ENCODE data around the gene RAPGEF6. TPM values are rescaled to one million over a fixed set of nuclear protein-coding genes. Genes with fewer than 3 reads are reported as not detected.

Gene RAPGEF6
- polyA plus RNA-seq, 4 donors: 13.5 to 18.5 (median 15.4) TPM

DNA sequence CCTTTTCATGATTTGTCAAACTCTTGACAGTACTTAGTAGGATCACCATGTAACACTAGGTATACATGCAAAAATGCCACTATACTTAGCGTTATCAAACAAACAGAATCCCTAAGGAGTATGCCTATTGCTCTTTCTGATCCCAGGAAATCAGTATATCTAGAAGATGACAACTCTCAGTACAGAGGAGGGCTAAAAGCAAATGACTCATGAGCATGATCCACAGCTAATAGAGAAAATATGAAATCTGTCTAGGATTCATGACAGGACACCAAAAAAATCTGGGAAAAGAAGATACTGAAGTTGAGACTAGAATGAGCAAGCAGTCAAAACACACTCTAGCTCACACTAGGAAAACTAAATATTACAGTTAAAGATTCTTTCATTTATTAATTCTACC is 89.2 kb downstream of the RAPGEF6 start:
- no peak for DNase-seq (ENCODE audit: low read depth in 4 of 4, low spot score in 2 of 4)

DNA sequence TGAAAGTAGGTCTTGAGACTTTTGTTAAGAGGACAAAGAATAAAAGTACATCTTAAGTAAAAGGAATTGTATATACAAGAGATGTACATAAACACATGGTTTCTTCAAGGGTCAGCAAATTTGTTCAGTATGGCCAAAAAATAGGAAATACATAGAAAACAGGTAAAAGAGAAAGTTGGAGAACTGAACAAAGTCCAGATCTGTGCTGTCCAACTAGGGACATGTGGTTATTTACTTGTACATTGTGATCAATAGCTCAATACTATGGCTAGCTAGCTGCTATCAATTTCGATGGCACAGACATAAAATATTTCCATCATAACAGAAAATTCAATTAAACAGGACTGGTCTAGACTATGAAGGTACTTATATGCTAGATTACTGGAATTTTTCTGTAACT is 92.3 kb downstream of the RAPGEF6 start:
- DNase-seq (ENCODE audit: low read depth in 4 of 4, low spot score in 2 of 4): no peak

GRCh38 chr5:131541762-131542161 is 93.3 kb downstream of the RAPGEF6 start:
- no peak for DNase-seq (ENCODE audit: low read depth in 4 of 4, low spot score in 2 of 4)

- no peak for DNase-seq (ENCODE audit: low read depth in 4 of 4, low spot score in 2 of 4)
These were observed 94.0 kb downstream of the RAPGEF6 start for GRCh38 chr5:131541071-131541470.

DNA sequence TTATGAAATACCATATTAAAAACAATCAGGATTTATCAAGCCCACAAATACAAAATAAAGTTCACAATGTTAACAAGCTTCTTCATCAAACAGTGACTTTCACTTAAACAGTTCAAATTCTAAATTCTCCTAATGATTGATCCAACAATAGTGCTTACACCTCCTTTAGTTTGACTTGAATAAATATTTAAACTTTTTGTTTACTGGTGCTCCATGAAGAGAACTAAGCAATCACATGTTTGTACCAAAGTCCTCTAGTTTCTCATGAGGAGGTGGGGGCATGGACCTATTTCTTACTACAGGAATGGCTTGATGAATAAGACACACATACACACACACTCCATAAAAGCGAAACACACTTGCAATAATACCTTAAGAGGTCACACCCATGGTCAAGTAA is 95.8 kb downstream of the RAPGEF6 start:
- no peak for DNase-seq (ENCODE audit: low read depth in 4 of 4, low spot score in 2 of 4)

DNA sequence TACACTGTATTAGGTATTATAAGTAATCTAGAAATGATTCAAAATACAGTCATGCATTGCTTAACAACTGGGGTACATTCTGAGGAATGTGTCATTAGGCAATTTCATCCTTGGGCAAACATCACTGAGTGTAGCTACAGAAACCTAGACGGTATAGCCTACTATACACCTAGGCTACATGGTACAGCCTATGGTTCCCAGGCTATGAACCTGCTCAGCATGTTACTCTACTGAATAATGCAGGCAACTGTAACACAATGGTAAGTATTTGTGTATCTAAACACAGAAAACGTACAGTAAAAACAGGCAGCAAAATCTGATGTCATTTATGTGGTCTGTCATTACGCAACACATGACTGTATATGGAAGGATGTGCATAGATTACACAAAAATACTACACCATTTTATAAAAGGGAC is 96.8 kb downstream of the RAPGEF6 start:
- no peak for DNase-seq (ENCODE audit: low read depth in 4 of 4, low spot score in 2 of 4)

DNA sequence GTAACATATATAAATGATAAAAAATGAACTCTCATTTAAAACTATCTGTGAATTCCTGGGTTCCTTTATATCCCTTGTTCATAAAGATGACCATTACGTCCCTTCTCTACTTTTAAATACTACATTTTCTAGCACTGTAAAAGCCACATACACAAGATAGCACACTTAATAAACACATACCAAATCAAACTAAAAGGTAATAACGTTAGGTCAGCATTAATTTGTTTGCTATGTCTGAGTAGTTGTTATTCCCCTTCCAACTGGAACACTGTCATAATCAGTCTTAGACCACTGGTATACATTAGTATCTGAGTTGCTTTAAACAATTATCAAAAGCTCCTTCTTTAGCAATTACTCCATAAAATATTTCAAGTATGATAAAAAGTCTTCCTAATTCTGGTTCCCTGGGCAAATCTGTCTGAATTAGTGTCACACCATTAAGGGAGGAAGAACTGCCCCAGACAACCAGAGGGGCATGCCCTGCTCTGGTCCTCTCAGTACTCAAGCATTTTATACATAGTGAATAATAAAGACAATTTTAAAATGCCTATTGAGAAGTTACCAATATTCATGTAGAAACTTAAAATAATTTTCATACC is 98.1 kb downstream of the RAPGEF6 start:
- no peak for DNase-seq (ENCODE audit: low read depth in 4 of 4, low spot score in 2 of 4)

DNA sequence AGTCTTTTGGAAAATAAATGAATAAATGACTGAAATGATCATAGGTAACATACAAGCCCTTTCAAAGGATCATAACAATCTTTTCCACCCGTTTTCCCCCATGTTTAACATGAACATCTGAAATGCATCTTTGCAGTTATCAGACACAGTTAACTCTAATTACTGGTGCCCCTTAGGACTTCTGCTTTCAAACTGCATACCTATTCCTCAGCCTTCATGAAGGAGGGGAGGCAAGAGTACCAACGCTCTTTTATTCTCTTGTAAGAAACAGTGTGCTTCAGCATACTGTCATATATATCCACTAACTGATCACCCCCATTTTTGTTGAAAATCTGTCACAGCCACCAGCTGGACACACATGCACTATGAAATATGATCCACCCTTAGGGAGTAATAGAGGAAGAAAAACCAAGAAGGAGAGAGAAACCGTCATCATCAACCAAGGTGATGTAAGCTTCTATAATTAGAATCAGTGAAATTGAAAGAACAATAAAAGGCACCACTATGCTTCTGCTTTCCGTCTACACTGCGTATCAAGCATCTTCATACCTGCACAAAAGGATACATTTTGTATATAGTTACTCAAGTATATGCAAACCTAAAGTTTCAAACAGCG is 98.7 kb downstream of the RAPGEF6 start:
- DNase-seq (ENCODE audit: low read depth in 4 of 4, low spot score in 2 of 4): no peak

- DNase-seq (ENCODE audit: low read depth in 4 of 4, low spot score in 2 of 4): no peak
These were observed 100.1 kb downstream of the RAPGEF6 start for GRCh38 chr5:131534974-131535373.

DNA sequence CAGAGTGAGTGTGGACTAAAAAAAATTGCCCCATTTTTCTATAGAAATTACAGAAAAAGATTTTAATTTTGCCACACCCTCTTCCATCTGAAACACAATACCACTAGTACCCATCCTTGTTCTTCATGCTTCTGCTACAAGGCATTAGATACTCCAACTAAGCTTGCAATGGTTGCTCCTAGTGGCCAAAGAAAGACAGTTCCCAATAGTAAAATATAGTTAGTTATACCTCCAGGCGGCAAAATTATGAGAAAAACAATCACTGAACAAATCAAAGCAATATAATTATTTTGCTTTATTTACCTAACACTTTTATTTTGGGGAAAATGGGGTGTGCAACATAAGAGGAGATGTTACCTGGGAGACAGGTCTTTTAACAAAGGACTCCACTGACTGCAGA is 101.2 kb downstream of the RAPGEF6 start:
- no peak for DNase-seq (ENCODE audit: low read depth in 4 of 4, low spot score in 2 of 4)

DNA sequence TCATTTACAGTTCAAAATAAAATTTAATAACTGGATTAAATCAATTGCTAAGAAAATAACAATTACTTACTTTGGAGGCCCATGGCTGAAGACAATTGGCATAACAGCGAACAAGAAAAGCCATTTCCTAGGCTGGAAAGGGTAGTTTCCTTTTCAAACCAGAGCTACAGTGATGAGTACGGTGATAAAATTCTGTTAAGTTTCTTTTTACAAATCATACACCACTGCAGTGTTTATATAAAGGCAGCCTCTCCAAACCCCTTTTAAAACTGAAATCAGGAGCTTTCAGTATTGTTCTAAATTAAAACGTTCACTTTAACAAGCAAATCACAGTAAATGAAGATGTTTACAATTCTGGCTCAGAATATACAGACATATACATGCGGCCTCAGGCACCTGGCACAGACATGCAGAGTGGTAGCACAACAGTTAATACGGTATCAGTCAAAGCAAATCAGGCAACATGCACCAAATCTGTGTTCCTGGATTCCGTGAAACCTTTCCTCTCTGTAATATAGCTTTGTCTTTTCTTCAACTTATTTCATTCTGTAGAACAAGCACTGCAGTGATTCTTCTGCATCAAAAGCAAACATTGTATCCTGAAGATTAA is 102.9 kb downstream of the RAPGEF6 start:
- no peak for DNase-seq (ENCODE audit: low read depth in 4 of 4, low spot score in 2 of 4)

- no peak for DNase-seq (ENCODE audit: low read depth in 4 of 4, low spot score in 2 of 4)
These were observed 104.2 kb downstream of the RAPGEF6 start for GRCh38 chr5:131530706-131531331.

- DNase-seq (ENCODE audit: low read depth in 4 of 4, low spot score in 2 of 4): no peak
These were observed 106.3 kb downstream of the RAPGEF6 start for GRCh38 chr5:131528682-131529081.

DNA sequence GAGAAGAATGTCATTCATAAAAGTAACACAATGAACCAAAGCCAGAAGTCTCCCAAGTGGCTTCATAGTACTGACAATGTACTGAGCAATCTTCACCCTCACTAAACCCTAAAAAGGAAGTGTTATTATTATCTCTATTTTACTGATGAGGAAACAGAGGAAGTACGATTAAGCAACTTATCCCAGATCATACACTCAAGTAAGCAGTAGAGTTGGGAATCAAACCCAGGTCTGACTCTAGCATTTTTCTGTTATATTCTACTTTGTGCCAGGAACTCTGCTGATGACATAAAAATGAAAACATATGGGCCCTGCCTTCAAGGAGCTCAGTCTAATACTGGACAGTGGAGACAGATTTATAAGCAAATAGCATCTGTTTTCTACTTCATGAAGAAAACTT is 109.2 kb downstream of the RAPGEF6 start:
- DNase-seq (ENCODE audit: low read depth in 4 of 4, low spot score in 2 of 4): no peak

DNA sequence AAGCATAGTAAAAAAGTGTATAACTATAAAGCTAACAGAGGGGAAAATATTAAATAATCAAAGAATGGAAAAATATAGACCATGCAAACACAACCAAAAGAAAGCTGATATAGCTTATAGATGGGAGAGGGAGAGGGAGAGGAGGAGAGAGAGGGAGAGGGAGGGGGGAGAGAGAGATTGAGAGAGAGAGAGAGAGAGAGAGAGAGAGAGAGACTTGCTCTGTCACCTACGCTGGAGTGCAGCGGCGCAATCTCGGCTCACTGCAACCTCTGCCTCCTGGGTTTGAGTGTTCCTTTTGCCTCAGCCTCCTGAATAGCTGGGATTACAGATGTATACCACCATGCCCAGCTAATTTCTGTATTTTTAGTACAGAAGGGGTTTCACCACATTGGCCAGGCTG is 110.6 kb downstream of the RAPGEF6 start:
- no peak for DNase-seq (ENCODE audit: low read depth in 4 of 4, low spot score in 2 of 4)

DNA sequence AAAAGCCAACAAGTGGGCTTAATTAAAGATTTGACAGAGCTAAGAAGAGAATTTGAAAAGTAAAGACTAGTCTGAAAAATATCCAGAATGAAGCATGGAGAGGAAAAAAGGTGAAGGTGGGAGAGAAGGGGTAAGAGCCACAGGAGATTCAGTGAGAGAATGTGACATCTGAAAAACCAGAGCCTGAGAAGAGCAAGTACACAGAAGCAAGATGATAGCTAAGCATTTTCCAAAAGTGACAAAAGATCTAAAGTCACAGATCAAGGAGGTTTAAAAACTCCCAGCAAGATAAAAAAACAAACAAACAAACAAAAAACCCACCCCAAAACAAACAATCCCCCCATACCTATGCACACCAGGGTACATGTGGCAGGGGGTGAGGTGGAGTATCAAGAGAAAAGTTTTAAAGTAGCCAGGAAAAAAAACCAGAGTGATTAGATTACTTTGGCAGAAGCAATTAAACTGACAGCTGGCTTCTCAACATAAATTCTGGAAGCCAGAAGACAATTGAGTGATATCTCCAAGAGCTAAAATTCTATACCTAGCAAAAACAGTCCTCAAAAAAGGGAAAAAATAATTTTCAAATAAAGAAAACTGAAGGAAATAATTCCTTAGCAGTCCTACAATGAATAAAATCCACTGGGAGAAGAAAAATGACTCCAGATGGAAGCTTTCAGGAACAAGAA is 111.4 kb downstream of the RAPGEF6 start:
- DNase-seq (ENCODE audit: low read depth in 4 of 4, low spot score in 2 of 4): no peak

GRCh38 chr5:131521252-131521651 is 113.8 kb downstream of the RAPGEF6 start:
- DNase-seq (ENCODE audit: low read depth in 4 of 4, low spot score in 2 of 4): no peak

- DNase-seq (ENCODE audit: low read depth in 4 of 4, low spot score in 2 of 4): no peak
These were observed 119.7 kb downstream of the RAPGEF6 start for GRCh38 chr5:131515348-131515747.

DNA sequence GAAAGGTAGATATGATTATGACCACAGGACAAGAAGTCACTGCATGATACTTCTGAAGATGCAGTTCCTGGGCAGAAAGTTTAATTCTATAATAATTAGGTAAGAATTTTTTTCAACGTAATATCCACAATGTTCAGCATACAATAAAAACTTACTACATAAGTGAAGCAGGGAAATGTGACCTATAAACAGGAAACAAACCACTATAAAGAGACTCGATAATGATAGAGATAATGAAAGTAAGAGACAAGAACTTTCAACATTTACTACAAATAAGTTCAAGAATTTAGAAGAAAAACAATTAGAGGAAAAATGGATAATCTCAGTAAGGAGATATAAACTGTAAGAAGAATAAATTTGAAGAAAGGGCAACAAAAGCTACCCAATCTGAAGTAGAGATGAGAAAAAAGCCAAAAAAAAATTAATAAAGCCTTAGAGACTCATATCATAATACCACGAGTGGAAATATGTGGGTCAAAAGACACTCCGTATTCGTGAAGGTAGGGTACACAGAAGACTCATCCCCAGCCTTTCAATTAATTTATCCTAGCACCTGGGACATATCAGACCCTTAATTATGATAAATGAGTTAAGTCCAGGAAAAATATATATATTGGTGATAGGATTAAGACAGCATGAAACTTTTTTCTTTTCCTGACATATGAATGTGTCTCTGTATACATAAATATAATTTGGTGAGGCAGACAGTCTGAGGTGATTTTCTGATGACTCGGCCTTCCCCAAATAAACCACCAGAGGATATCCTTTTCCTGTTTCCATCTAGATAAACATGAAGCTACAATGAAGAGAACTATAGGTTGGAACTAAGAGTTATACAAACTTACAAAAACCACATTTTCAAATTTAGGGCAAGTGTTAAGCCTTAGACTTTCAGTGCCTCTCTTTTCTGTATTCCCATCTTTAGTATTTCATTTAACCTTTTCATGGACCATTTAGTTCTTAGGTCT is 120.4 kb downstream of the RAPGEF6 start:
- DNase-seq (ENCODE audit: low read depth in 4 of 4, low spot score in 2 of 4): no peak

- DNase-seq (ENCODE audit: low read depth in 4 of 4, low spot score in 2 of 4): no peak
These were observed 121.2 kb downstream of the RAPGEF6 start for GRCh38 chr5:131513780-131514179.
